DOHH2 (cell line): ENCODE measurements around the gene KIRREL3.

ENCODE experiments used
- H3F3A ChIP-seq: fragments of 200-600 bp; sonication (generic), shearing (Covaris generic); 2 replicates; pipeline ENCODE4 v1.6.0; 2016; ENCODE audit warnings: antibody characterized with exemption, mild to moderate bottlenecking; ENCODE audit not compliant: control insufficient read depth, insufficient read depth
- H3K27ac ChIP-seq: fragments of 200-600 bp; sonication (generic); 2 replicates; pipeline ENCODE4 v1.5.1; 2014; ENCODE audit warnings: low read depth, mild to moderate bottlenecking, low read length, moderate library complexity
- H3K27me3 ChIP-seq: fragments of 200-600 bp; sonication (generic); 2 replicates; pipeline ENCODE4 v1.6.1; 2014; ENCODE audit warnings: mild to moderate bottlenecking, low read length, mixed read lengths; ENCODE audit not compliant: control insufficient read depth
- H3K36me3 ChIP-seq: fragments of 200-600 bp; sonication (generic); 2 replicates; pipeline ENCODE4 v1.6.1; 2014; ENCODE audit warnings: mild to moderate bottlenecking, low read length, moderate library complexity, mixed read lengths; ENCODE audit not compliant: control insufficient read depth
- H3K4me1 ChIP-seq: fragments of 200-600 bp; sonication (generic); 2 replicates; pipeline ENCODE4 v1.6.1; 2014; ENCODE audit warnings: mild to moderate bottlenecking, low read length, mixed read lengths; ENCODE audit not compliant: control insufficient read depth
- H3K4me2 ChIP-seq: fragments of 200-600 bp; sonication (generic); 2 replicates; pipeline ENCODE4 v1.6.0; 2014; ENCODE audit warnings: mild to moderate bottlenecking, low read length, moderate library complexity
- H3K4me3 ChIP-seq: fragments of 200-600 bp; sonication (generic); 2 replicates; pipeline ENCODE4 v1.5.1; 2014; ENCODE audit warnings: mild to moderate bottlenecking, low read length, mixed read lengths
- H3K79me2 ChIP-seq: fragments of 200-600 bp; sonication (generic); 2 replicates; pipeline ENCODE4 v1.6.1; 2014; ENCODE audit warnings: mild to moderate bottlenecking, low read length, mixed read lengths; ENCODE audit not compliant: control insufficient read depth
- H3K9me2 ChIP-seq: fragments of 200-600 bp; sonication (generic); replicated peaks from 2 replicates; pipeline ENCODE4 v1.6.1; 2014; ENCODE audit warnings: mild to moderate bottlenecking, low read length, mixed read lengths; ENCODE audit not compliant: control insufficient read depth
- H3K9me3 ChIP-seq: fragments of 200-600 bp; sonication (generic); 2 replicates; pipeline ENCODE4 v1.6.1; 2014; ENCODE audit warnings: antibody characterized with exemption, low read length, mixed read lengths; ENCODE audit not compliant: control insufficient read depth, insufficient read depth
- H4K20me1 ChIP-seq: fragments of 200-600 bp; sonication (generic); 2 replicates; pipeline ENCODE4 v1.6.0; 2014; ENCODE audit warnings: low read depth, mild to moderate bottlenecking, antibody characterized with exemption, low read length, moderate library complexity; ENCODE audit not compliant: control insufficient read depth, insufficient read depth
- CTCF ChIP-seq: fragments of 200-600 bp; sonication (generic); IDR thresholded peaks from one replicate; pipeline ENCODE4 v1.5.1; 2014; ENCODE audit warnings: antibody characterized with exemption, mild to moderate bottlenecking, low read depth, low read length; ENCODE audit not compliant: poor library complexity, severe bottlenecking
- EZH2phosphoT487 ChIP-seq: fragments of 200-600 bp; sonication (generic); IDR thresholded peaks from 2 replicates; pipeline ENCODE4 v1.6.1; 2017; ENCODE audit warnings: borderline replicate concordance, mild to moderate bottlenecking, antibody characterized with exemption, low read length, moderate library complexity, mixed read lengths

Gene KIRREL3

GRCh38 chr11:126891556-126892217 is 108.9 kb downstream of the KIRREL3 start:
- H3K79me2 ChIP-seq: no peaks in the 10 kb centered on the region
- no peaks in the 10 kb centered on the region for H4K20me1 ChIP-seq
- TF ChIP-seq EZH2phosphoT487 (no peak), CTCF (no peak)
- H3K9me3 ChIP-seq: no peaks in the 10 kb centered on the region
- H3K9me2 ChIP-seq: no peaks in the 10 kb centered on the region
- no peaks in the 10 kb centered on the region for H3F3A ChIP-seq
- no peak overlapping the region for H3K4me2 ChIP-seq
- no peaks in the 10 kb centered on the region for H3K36me3 ChIP-seq
- no peaks in the 10 kb centered on the region for H3K4me1 ChIP-seq
- H3K4me3 ChIP-seq: no peak overlapping the region
- no peaks in the 10 kb centered on the region for H3K27me3 ChIP-seq
- no peak overlapping the region for H3K27ac ChIP-seq

GRCh38 chr11:126890561-126890960 is 110.0 kb downstream of the KIRREL3 start:
- no peaks in the 10 kb centered on the region for H3K9me2 ChIP-seq
- no peaks in the 10 kb centered on the region for H3K27me3 ChIP-seq
- no peaks in the 10 kb centered on the region for H3K79me2 ChIP-seq
- H3F3A ChIP-seq: no peaks in the 10 kb centered on the region
- no peak overlapping the region for H3K4me3 ChIP-seq
- no peak overlapping the region for H3K4me2 ChIP-seq
- no peaks in the 10 kb centered on the region for H3K36me3 ChIP-seq
- H3K4me1 ChIP-seq: no peaks in the 10 kb centered on the region
- TF ChIP-seq CTCF (no peak), EZH2phosphoT487 (no peak)
- no peaks in the 10 kb centered on the region for H3K9me3 ChIP-seq
- no peak overlapping the region for H3K27ac ChIP-seq
- H4K20me1 ChIP-seq: no peaks in the 10 kb centered on the region

GRCh38 chr11:126888115-126888712 is 112.4 kb downstream of the KIRREL3 start:
- Histone ChIP-seq H3K4me3 (no peak overlapping the region), H3K27ac (no peak overlapping the region), H3K27me3 (no peaks in the 10 kb centered on the region), H3K4me1 (no peaks in the 10 kb centered on the region), H3F3A (no peaks in the 10 kb centered on the region), H3K9me3 (no peaks in the 10 kb centered on the region), H4K20me1 (no peaks in the 10 kb centered on the region), H3K4me2 (no peak overlapping the region), H3K79me2 (no peaks in the 10 kb centered on the region), H3K36me3 (no peaks in the 10 kb centered on the region), H3K9me2 (no peaks in the 10 kb centered on the region)
- no peak for TF ChIP-seq CTCF
- no peak for TF ChIP-seq EZH2phosphoT487
